DND-41 (cell line): ENCODE data around the gene SPATS2.

ENCODE experiments used
- ATAC-seq: fragments of 200-7000 bp; cut with Tn5 transposase; 3 replicates; pipeline ENCODE4 v1.9.1; 2021; ENCODE audit warnings: low read depth; ENCODE audit not compliant: insufficient read depth
- DNase-seq: peaks from one replicate; pipeline ENCODE4 v3.0.0-alpha.2; 2020
- H2AFZ ChIP-seq: 2 replicates; pipeline ENCODE4 v1.6.0; 2012; ENCODE audit warnings: low read depth, low read length
- H3K27ac ChIP-seq: 2 replicates; pipeline ENCODE4 v1.5.1; 2012; ENCODE audit warnings: low read length, inconsistent platforms
- H3K27me3 ChIP-seq: fragments of 200-600 bp; sonication (generic); 2 replicates; pipeline ENCODE4 v1.6.0; 2012; ENCODE audit warnings: low read length, mild to moderate bottlenecking, inconsistent platforms; ENCODE audit not compliant: insufficient read depth, poor library complexity
- H3K36me3 ChIP-seq: 2 replicates; pipeline ENCODE4 v1.5.1; 2012; ENCODE audit warnings: low read length, inconsistent platforms; ENCODE audit not compliant: insufficient read depth
- H3K4me1 ChIP-seq: 2 replicates; pipeline ENCODE4 v1.5.1; 2012; ENCODE audit warnings: mild to moderate bottlenecking, low read length; ENCODE audit not compliant: insufficient read depth
- H3K4me2 ChIP-seq: 2 replicates; pipeline ENCODE4 v1.6.0; 2012; ENCODE audit warnings: mild to moderate bottlenecking, moderate library complexity, low read length, inconsistent platforms; ENCODE audit not compliant: insufficient read depth
- H3K4me3 ChIP-seq, 2 experiments: fragments of 200-600 bp in 1 of 2; shearing (Covaris generic) in 1 of 2; 2 replicates each; pipeline ENCODE4 v1.5.1; 2012 to 2016; ENCODE audit warnings: inconsistent platforms in 2 of 2, low read length in 2 of 2, mild to moderate bottlenecking in 2 of 2, low read depth in 1 of 2, moderate library complexity in 1 of 2
- H3K79me2 ChIP-seq: 2 replicates; pipeline ENCODE4 v1.6.0; 2012; ENCODE audit warnings: low read length, inconsistent platforms; ENCODE audit not compliant: insufficient read depth
- H3K9ac ChIP-seq: 2 replicates; pipeline ENCODE4 v1.6.0; 2012; ENCODE audit warnings: low read depth, mild to moderate bottlenecking, inconsistent platforms, low read length, moderate library complexity
- H3K9me3 ChIP-seq: 2 replicates; pipeline ENCODE4 v1.5.1; 2012; ENCODE audit warnings: low read length, moderate library complexity, mild to moderate bottlenecking, inconsistent platforms; ENCODE audit not compliant: insufficient read depth, severe bottlenecking
- H4K20me1 ChIP-seq: 2 replicates; pipeline ENCODE4 v1.6.0; 2012; ENCODE audit warnings: low read length; ENCODE audit not compliant: insufficient read depth
- CTCF ChIP-seq: IDR thresholded peaks from 2 replicates; pipeline ENCODE4 v1.5.1; 2012; ENCODE audit warnings: borderline replicate concordance, low read length, moderate library complexity, mild to moderate bottlenecking; ENCODE audit not compliant: poor library complexity, severe bottlenecking; ENCODE audit errors: extremely low read depth
- EZH2 ChIP-seq: IDR thresholded peaks from 3 replicates; pipeline ENCODE4 v1.6.1; 2012; ENCODE audit warnings: borderline replicate concordance, low read depth, mild to moderate bottlenecking, moderate library complexity, low read length, inconsistent platforms; ENCODE audit not compliant: severe bottlenecking

The SPATS2 gene

GRCh38 chr12:49549735-49550692, 182.8 kb downstream of the SPATS2 start:
- H3K79me2 ChIP-seq: no peaks in the 10 kb centered on the region
- ATAC-seq: no peak
- H3K27me3 ChIP-seq: peaks cover 3% of the 10 kb centered on the region
- DNase-seq: no peak
- no peaks in the 10 kb centered on the region for H3K9me3 ChIP-seq
- H3K4me1 ChIP-seq: no peaks in the 10 kb centered on the region
- H3K4me3 ChIP-seq: no peak overlapping the region
- H3K36me3 ChIP-seq: no peaks in the 10 kb centered on the region
- TF ChIP-seq EZH2 (no peak), CTCF (no peak)
- H4K20me1 ChIP-seq: no peaks in the 10 kb centered on the region
- no peak overlapping the region for H3K27ac ChIP-seq
- H2AFZ ChIP-seq: no peak overlapping the region
- no peak overlapping the region for H3K9ac ChIP-seq
- H3K4me2 ChIP-seq: no peak overlapping the region

DNA sequence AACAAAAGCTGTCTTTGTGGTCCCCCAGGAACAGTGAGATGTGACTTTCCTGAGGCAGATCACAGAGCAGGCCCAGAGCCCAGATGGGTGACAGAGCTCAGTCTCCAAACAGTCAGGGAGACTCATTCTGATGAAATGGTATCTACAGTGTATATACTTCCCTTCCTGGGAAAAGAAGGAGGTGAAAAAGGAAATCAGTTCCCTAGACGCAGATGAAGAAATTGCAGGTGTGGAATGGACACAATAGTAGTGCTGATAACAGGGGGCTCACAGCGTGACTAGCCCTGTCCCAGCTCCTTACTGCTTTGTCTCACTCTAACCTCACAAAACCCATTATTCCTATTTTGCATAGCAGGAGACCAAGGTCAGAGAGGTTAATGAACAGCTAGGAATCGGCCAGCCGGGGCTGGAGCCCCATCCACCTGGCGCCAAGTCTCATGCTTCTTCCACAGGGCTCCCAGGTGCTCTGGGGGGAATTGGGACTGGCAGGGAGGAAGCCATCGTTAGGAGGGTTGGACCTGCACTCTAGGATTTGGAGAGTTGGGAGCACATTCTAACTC, 183.5 kb downstream of the SPATS2 start:
- Histone ChIP-seq H3K27ac (no peak overlapping the region), H4K20me1 (no peaks in the 10 kb centered on the region), H3K9ac (no peak overlapping the region), H3K4me3 (no peak overlapping the region), H3K4me2 (no peak overlapping the region), H2AFZ (no peak overlapping the region), H3K79me2 (no peaks in the 10 kb centered on the region), H3K4me1 (no peaks in the 10 kb centered on the region), H3K9me3 (no peaks in the 10 kb centered on the region), H3K36me3 (no peaks in the 10 kb centered on the region), H3K27me3 (peaks cover 3% of the 10 kb centered on the region)
- TF ChIP-seq EZH2 (no peak), CTCF (no peak)
- ATAC-seq (no peak), DNase-seq (no peak)

DNA sequence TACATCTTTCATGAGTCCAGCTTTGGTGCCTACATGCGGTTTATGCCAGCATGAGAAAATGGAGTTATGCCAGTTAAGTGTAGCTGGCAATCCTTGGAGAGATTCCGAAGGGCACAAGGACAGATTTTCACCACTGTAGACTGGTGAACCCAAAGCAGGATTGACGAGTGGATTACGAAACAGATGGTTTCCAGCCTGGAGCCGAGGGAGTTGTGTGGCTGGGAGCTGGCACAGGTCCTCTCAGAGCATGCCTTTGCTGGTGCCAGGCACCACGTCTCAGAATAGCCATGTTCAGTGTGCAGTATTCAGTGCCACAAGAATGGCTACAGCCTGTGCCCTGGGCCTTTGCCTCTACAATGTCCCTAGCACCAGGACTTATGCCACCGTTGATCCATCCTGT, 184.8 kb downstream of the SPATS2 start:
- H4K20me1 ChIP-seq: 0 out of 2 replicates have a peak, but pooled peaks cover 2% of the 10 kb centered on the region
- ATAC-seq (no peak), DNase-seq (no peak)
- H3K27ac ChIP-seq: no peak overlapping the region
- TF ChIP-seq EZH2: no peak
- no peak for TF ChIP-seq CTCF
- no peaks in the 10 kb centered on the region for H3K9me3 ChIP-seq
- H3K36me3 ChIP-seq: peaks cover 7% of the 10 kb centered on the region
- H3K79me2 ChIP-seq: no peaks in the 10 kb centered on the region
- H3K4me1 ChIP-seq: no peaks in the 10 kb centered on the region
- H3K4me3 ChIP-seq: no peak overlapping the region
- H3K9ac ChIP-seq: no peak overlapping the region
- H2AFZ ChIP-seq: no peak overlapping the region
- no peak overlapping the region for H3K4me2 ChIP-seq
- H3K27me3 ChIP-seq: peaks cover 3% of the 10 kb centered on the region
